ENCODE results near the gene PARP9. TPM values are rescaled to one million over a fixed set of nuclear protein-coding genes. Genes with fewer than 3 reads are reported as not detected.
"Not testable (repeated sequence)": the region's sequence is repeated elsewhere in the genome, so short reads cannot be mapped to it uniquely, and the experiment has no call there.

PARP9 gene
- total RNA-seq, 1 donor = 33.3 TPM

DNA sequence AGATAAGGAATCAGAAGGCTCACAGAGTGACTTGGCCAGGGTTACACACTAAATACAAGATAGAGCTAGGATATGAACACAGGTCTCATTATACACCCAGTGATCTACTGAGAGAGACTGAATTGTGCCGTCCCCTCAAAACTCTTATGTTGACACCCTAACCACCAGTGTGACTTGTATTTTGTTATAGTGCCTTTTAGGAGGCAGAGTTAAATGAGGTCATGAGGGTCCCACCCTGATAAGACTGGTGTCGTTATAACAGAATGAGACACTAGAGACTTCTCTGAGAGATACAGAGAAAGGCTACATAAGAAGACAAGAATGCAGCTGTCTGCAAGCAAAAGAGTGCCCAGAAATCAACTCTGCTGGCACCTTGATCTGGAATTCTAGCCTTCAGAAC is 62.0 kb downstream of the PARP9 start:
- H4K20me1 ChIP-seq (ENCODE audit: insufficient read depth, low read length) = peaks cover 70% of the 10 kb centered on the region
- H3K79me2 ChIP-seq (ENCODE audit: insufficient read depth, low read length) = peaks cover 93% of the 10 kb centered on the region
- no peaks in the 10 kb centered on the region for H3K36me3 ChIP-seq (ENCODE audit: insufficient read depth, low read length)
- no peak overlapping the region for H3K27ac ChIP-seq (ENCODE audit: low read depth, low read length)
- H3K4me1 ChIP-seq (ENCODE audit: insufficient read depth, low read length) = peaks cover 6% of the 10 kb centered on the region
- H3K27me3 ChIP-seq (ENCODE audit: insufficient read depth, low read length) = no peaks in the 10 kb centered on the region
- H3K4me2 ChIP-seq (ENCODE audit: insufficient read depth, low read length) = no peak overlapping the region
- no peak overlapping the region for H3K4me3 ChIP-seq (ENCODE audit: insufficient read depth, low read length)
- H2AFZ ChIP-seq (ENCODE audit: low read length) = no peak overlapping the region
- TF ChIP-seq, protein P1, sequence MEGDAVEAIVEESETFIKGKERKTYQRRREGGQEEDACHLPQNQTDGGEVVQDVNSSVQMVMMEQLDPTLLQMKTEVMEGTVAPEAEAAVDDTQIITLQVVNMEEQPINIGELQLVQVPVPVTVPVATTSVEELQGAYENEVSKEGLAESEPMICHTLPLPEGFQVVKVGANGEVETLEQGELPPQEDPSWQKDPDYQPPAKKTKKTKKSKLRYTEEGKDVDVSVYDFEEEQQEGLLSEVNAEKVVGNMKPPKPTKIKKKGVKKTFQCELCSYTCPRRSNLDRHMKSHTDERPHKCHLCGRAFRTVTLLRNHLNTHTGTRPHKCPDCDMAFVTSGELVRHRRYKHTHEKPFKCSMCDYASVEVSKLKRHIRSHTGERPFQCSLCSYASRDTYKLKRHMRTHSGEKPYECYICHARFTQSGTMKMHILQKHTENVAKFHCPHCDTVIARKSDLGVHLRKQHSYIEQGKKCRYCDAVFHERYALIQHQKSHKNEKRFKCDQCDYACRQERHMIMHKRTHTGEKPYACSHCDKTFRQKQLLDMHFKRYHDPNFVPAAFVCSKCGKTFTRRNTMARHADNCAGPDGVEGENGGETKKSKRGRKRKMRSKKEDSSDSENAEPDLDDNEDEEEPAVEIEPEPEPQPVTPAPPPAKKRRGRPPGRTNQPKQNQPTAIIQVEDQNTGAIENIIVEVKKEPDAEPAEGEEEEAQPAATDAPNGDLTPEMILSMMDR (IDR thresholded peaks at IDR 0.05; ENCODE audit: extremely low read depth, low read depth, low read length) = no peak
- no peaks in the 10 kb centered on the region for H3K9me3 ChIP-seq (ENCODE audit: low read depth, low read length)
- DNase-seq (ENCODE audit: insufficient read length, low spot score, missing footprints) = no peak

DNA sequence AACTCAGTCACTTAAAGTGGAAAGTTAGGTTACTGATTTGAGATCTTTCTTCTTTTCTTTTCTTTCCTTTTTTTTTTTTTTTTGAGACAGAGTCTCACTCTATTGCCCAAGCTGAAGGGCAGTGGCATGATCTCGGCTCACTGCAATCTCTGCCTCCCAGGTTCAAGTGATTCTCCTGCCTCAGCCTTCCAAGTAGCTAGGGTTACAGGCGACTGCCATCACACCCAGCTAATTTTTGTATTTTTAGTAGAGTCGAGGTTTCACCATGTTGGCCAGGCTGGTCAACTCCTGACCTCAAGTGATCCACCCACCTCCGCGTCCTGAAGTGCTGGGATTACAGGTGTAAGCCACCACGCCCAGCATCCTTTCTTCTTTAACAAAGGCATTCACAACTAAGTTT is 63.1 kb downstream of the PARP9 start:
- H3K4me3 ChIP-seq (ENCODE audit: insufficient read depth, low read length); DNase-seq (ENCODE audit: insufficient read length, low spot score, missing footprints); H2AFZ ChIP-seq (ENCODE audit: low read length); H3K4me2 ChIP-seq (ENCODE audit: insufficient read depth, low read length); H3K9me3 ChIP-seq (ENCODE audit: low read depth, low read length); H3K27ac ChIP-seq (ENCODE audit: low read depth, low read length); H3K27me3 ChIP-seq (ENCODE audit: insufficient read depth, low read length); H3K36me3 ChIP-seq (ENCODE audit: insufficient read depth, low read length): not testable (repeated sequence)
- peaks cover 12% of the 10 kb centered on the region for H3K4me1 ChIP-seq (ENCODE audit: insufficient read depth, low read length)
- peaks cover 75% of the 10 kb centered on the region for H4K20me1 ChIP-seq (ENCODE audit: insufficient read depth, low read length)
- H3K79me2 ChIP-seq (ENCODE audit: insufficient read depth, low read length) = peaks cover 91% of the 10 kb centered on the region

DNA sequence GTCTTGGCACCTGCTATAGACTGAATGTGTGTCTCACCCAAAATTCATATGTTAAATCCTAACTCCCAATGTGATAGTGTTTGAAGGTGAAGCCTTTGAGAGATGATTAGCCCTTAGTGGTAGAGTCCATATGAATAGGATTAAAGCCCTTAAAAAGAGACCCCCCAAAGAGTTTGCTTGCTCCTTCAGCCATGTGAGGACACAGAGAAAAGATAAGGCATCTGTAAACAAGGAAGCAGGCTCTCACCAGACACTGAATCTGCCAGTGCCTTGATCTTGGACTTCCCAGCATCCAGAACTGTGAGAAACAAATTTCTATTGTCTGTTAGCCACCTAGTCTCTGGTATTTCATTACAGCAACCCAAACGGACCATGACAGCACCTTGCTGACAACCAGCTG is 65.9 kb downstream of the PARP9 start:
- Histone ChIP-seq H3K4me2 (ENCODE audit: insufficient read depth, low read length) (no peak overlapping the region), H2AFZ (ENCODE audit: low read length) (no peak overlapping the region), H3K9me3 (ENCODE audit: low read depth, low read length) (no peaks in the 10 kb centered on the region), H3K36me3 (ENCODE audit: insufficient read depth, low read length) (peaks cover 4% of the 10 kb centered on the region), H3K27ac (ENCODE audit: low read depth, low read length) (peak overlapping the region; percentile 50), H3K27me3 (ENCODE audit: insufficient read depth, low read length) (no peaks in the 10 kb centered on the region), H3K4me1 (ENCODE audit: insufficient read depth, low read length) (peaks cover 27% of the 10 kb centered on the region), H3K4me3 (ENCODE audit: insufficient read depth, low read length) (no peak overlapping the region), H4K20me1 (ENCODE audit: insufficient read depth, low read length) (peaks cover 53% of the 10 kb centered on the region), H3K79me2 (ENCODE audit: insufficient read depth, low read length) (peaks cover 77% of the 10 kb centered on the region)
- no peak for DNase-seq (ENCODE audit: insufficient read length, low spot score, missing footprints)
- TF ChIP-seq, protein P1 (IDR thresholded peaks at IDR 0.05; ENCODE audit: extremely low read depth, low read depth, low read length) = no peak

DNA sequence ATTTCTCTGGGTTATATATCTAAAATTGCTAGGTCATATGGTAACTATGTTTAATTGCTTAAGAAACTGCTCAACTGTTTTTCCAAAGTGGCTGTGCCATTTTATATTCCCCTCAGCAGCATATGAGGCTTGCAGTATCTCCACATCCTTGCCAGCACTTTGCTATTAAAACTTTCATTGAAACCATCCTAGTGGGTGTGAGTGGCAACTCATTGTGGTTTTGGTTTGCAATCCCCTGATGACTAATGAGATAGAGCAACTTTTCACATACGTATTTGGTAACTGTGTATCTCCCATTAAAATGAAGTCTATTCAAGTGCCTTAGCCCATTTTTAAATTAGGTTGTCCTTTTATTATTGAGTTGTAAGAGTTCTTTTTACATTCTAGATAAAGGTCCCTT is 66.7 kb downstream of the PARP9 start:
- peaks cover 6% of the 10 kb centered on the region for H3K36me3 ChIP-seq (ENCODE audit: insufficient read depth, low read length)
- peak overlapping the region; percentile 50 for H3K27ac ChIP-seq (ENCODE audit: low read depth, low read length)
- no peaks in the 10 kb centered on the region for H3K9me3 ChIP-seq (ENCODE audit: low read depth, low read length)
- H3K4me3 ChIP-seq (ENCODE audit: insufficient read depth, low read length) = no peak overlapping the region
- H3K27me3 ChIP-seq (ENCODE audit: insufficient read depth, low read length) = no peaks in the 10 kb centered on the region
- no peak overlapping the region for H2AFZ ChIP-seq (ENCODE audit: low read length)
- H3K79me2 ChIP-seq (ENCODE audit: insufficient read depth, low read length) = peaks cover 78% of the 10 kb centered on the region
- H4K20me1 ChIP-seq (ENCODE audit: insufficient read depth, low read length) = peaks cover 53% of the 10 kb centered on the region
- peaks cover 33% of the 10 kb centered on the region for H3K4me1 ChIP-seq (ENCODE audit: insufficient read depth, low read length)
- TF ChIP-seq, protein P1 (IDR thresholded peaks at IDR 0.05; ENCODE audit: extremely low read depth, low read depth, low read length) = no peak
- no peak overlapping the region for H3K4me2 ChIP-seq (ENCODE audit: insufficient read depth, low read length)
- peak; percentile 66 for DNase-seq (ENCODE audit: insufficient read length, low spot score, missing footprints)
